ENCODE measurements around the gene PPEF2.

PPEF2 gene

DNA sequence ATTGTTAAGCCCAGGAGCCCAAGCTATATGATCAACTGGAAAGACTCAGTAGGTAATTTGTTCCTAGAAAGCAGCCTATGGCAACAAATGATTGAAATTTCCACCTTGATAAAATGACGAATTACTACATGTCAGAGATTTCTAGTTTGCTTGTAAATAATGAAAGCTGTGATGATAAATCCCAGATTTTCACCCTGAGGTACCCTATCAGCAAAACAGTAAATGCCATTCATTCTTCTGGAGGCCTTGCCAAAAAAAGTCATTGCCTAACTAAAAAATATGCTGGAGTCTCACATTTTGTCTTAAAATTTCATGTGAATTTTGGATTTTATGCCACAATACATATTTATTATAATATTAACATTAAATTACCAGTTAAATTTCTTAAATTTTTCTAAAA lies 71.3 kb downstream of the PPEF2 start:
- DNase-seq = no peak

DNA sequence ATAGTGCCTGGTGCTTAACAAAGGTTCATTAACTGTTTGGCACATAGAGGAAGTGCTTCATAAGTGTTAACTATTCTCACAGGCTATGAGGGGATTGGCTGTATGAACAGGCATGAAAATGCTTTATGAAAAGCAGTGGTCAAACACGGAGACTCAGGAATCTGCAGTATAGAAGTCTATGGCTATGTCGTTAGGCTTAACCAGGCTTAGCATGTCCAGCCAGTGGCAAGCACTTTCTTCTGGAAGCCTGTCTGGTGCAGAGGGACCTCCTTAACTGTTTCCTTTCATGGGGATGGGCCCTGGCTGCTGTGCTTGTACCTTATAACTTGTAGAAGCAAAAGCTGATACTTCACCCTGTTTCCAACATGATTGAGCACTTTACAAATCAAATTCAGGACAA lies 78.4 kb downstream of the PPEF2 start:
- no peak for DNase-seq

DNA sequence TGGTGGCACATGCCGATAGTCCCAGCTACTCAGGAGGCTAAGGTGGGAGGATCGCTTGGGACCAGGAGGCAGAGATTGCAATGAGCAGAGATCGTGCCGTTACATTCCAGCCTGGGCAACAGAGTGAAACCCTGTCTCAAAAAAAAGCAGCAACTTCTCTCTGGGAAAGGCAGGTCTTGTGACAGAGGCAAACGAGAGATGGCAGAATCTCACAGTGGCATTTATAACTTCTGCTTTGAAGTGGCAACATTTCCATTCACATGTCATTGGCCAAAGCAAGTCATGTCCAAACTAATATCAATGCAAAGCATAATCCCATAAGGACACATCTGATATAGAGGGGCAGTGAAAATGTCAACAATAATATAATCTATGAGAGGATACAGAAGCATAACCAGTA lies 79.8 kb downstream of the PPEF2 start:
- DNase-seq = no peak

GRCh38 chr4:75821966-75822365 lies 80.3 kb downstream of the PPEF2 start:
- no peak for DNase-seq

- no peak for DNase-seq
Observed at GRCh38 chr4:75821216-75821615, 81.0 kb downstream of the PPEF2 start.

DNA sequence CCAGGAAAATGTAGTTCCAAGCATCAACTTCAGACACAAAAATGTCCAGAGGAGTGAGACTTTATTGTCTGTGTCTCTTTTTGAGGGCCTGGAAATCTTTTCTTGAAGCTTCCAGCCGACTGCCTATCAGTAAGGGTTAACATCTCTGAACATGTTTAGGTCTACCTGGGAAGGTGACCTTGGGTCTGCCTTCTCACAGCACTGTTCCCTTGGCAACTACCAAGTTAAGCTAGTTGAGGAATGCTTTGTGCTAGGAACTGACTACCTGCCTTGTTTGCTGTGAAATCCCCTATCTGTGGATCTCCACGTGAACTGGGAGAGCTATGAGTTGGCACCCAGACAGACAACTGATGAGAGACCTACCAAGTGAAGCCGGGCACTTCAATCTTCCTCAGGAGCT lies 81.6 kb downstream of the PPEF2 start:
- DNase-seq = no peak

DNA sequence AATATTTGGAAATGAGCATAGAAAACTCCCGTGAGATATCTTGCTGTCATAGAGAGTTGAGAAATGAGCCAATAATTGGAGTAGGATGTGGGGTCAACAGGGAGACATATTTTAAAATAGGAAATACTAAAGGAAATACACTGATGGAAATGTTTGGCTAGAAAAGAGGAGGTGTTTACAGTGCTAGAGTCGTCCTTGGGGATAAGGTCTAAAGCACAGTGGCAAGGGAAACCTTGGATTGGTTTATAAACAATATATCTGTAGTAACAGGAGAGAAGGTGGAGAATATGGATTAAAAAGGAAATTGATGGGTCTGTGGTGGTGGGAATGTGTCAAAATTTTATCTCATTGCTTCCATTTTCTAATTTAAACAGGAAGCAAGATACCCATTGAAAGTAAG lies 82.1 kb downstream of the PPEF2 start:
- DNase-seq = no peak

GRCh38 chr4:75819121-75819520 lies 83.1 kb downstream of the PPEF2 start:
- DNase-seq = no peak

- no peak for DNase-seq
Observed at GRCh38 chr4:75817901-75818300, 84.4 kb downstream of the PPEF2 start.

Data from CD4-positive, alpha-beta T cell treated with Interleukin-10 for 1 hour (primary cell).